Thyroid gland (tissue), 4 donors: ENCODE results near the gene SEMA5A.

ENCODE experiments used
- POLR2A ChIP-seq, 2 donors: fragments of 450-650 bp; IDR thresholded peaks; one replicate each; pipeline ENCODE4 v1.6.1; 2017; ENCODE audit warnings: antibody characterized with exemption in 2 of 2, mild to moderate bottlenecking in 2 of 2, moderate library complexity in 1 of 2
- TF ChIP-seq, protein P1 (sequence below), 6 experiments: fragments of 200-600 bp in 3 of 6; fragments of 450-650 bp in 3 of 6; sonication (generic) in 3 of 6; IDR thresholded peaks; one replicate each; pipeline ENCODE4 v1.5.1; 2016 to 2019; ENCODE audit warnings: antibody characterized with exemption in 6 of 6, mild to moderate bottlenecking in 2 of 6, inconsistent platforms in 1 of 6, moderate library complexity in 1 of 6

DNA sequence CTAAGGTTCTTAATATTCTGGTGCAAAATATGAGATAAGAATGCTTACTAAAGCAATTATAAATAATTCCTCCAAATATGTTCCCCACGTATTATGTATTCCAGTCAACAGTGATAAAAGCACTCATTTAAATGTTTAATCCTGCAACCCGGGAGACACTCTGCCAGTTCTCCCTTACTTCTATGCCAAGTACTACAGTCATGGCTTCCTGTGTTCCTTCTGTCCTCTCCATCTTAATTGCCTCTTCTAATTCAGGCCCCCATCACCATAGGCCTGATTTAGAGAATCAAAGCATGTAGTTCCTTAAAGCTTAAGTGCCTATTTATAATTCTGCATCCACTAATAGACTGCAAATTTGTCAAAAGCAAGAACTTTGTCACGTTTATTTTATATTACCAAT lies 474.8 kb downstream of the SEMA5A start:
- TF ChIP-seq POLR2A (IDR thresholded peaks at IDR 0.05), result no peak
- TF ChIP-seq, protein P1, sequence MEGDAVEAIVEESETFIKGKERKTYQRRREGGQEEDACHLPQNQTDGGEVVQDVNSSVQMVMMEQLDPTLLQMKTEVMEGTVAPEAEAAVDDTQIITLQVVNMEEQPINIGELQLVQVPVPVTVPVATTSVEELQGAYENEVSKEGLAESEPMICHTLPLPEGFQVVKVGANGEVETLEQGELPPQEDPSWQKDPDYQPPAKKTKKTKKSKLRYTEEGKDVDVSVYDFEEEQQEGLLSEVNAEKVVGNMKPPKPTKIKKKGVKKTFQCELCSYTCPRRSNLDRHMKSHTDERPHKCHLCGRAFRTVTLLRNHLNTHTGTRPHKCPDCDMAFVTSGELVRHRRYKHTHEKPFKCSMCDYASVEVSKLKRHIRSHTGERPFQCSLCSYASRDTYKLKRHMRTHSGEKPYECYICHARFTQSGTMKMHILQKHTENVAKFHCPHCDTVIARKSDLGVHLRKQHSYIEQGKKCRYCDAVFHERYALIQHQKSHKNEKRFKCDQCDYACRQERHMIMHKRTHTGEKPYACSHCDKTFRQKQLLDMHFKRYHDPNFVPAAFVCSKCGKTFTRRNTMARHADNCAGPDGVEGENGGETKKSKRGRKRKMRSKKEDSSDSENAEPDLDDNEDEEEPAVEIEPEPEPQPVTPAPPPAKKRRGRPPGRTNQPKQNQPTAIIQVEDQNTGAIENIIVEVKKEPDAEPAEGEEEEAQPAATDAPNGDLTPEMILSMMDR (IDR thresholded peaks at IDR 0.05), result no peak
